CD14-positive monocyte (primary cell): ENCODE measurements around the gene FBXO10. TPM values are rescaled to one million over a fixed set of nuclear protein-coding genes. Genes with fewer than 3 reads are reported as not detected.
"Not testable (repeated sequence)": the region's sequence is repeated elsewhere in the genome, so short reads cannot be mapped to it uniquely, and the experiment has no call there.

Source experiments
- DNase-seq, 3 donors: peaks; one replicate each; pipeline ENCODE4 v3.0.0-alpha.2; 2011 to 2022
- H2AFZ ChIP-seq: 2 replicates; pipeline ENCODE4 v1.6.0; 2012; ENCODE audit warnings: mild to moderate bottlenecking, low read depth, low read length, inconsistent platforms; ENCODE audit not compliant: insufficient read depth, poor library complexity, severe bottlenecking
- H3K27ac ChIP-seq, 2 donors: 1 replicate in 1 of 2; 2 replicates in 1 of 2; pipeline ENCODE4 v1.5.1; 2012 to 2013; ENCODE audit warnings: low read length in 2 of 2, control low read depth in 1 of 2, inconsistent platforms in 1 of 2, low read depth in 1 of 2, mild to moderate bottlenecking in 1 of 2
- H3K27me3 ChIP-seq, 2 donors: one replicate each; pipeline versions ENCODE4 v1.6.0 to v1.6.1; 2011 to 2013; ENCODE audit warnings: low read length in 2 of 2; ENCODE audit not compliant: control insufficient read depth in 2 of 2, insufficient read depth in 2 of 2
- H3K36me3 ChIP-seq, 2 donors: replicated peaks in 1 of 2; 1 replicate in 1 of 2; 2 replicates in 1 of 2; pipeline versions ENCODE4 v1.5.1 to v1.6.1; 2012 to 2013; ENCODE audit warnings: low read length in 2 of 2, control low read depth in 1 of 2, inconsistent platforms in 1 of 2, mild to moderate bottlenecking in 1 of 2; ENCODE audit not compliant: insufficient read depth in 2 of 2, control insufficient read depth in 1 of 2
- H3K4me1 ChIP-seq, 2 donors: 1 replicate in 1 of 2; 2 replicates in 1 of 2; pipeline versions ENCODE4 v1.5.1 to v1.6.1; 2012 to 2013; ENCODE audit warnings: low read length in 2 of 2, control low read depth in 1 of 2, inconsistent platforms in 1 of 2, mild to moderate bottlenecking in 1 of 2, moderate library complexity in 1 of 2; ENCODE audit not compliant: insufficient read depth in 2 of 2, control insufficient read depth in 1 of 2
- H3K4me2 ChIP-seq: replicated peaks from 2 replicates; pipeline ENCODE3; 2012; ENCODE audit warnings: low read length, moderate library complexity, mild to moderate bottlenecking; ENCODE audit not compliant: poor library complexity, severe bottlenecking; ENCODE audit errors: extremely low read depth
- H3K4me3 ChIP-seq, 3 experiments: fragments of 200-600 bp in 1 of 3; sonication (generic) in 1 of 3; replicated peaks in 1 of 3; 1 replicate in 2 of 3; 2 replicates in 1 of 3; pipeline ENCODE4 v1.5.1; 2011 to 2013; ENCODE audit warnings: low read length in 3 of 3, mild to moderate bottlenecking in 3 of 3, control low read depth in 2 of 3, low read depth in 2 of 3, inconsistent platforms in 1 of 3, moderate library complexity in 1 of 3
- H3K79me2 ChIP-seq: 2 replicates; pipeline ENCODE4 v1.6.0; 2012; ENCODE audit warnings: mild to moderate bottlenecking, control low read depth, inconsistent platforms, low read length, moderate library complexity; ENCODE audit not compliant: insufficient read depth
- H3K9ac ChIP-seq: 2 replicates; pipeline ENCODE4 v1.6.0; 2017; ENCODE audit warnings: low read length, mild to moderate bottlenecking; ENCODE audit not compliant: insufficient read depth, poor library complexity, severe bottlenecking
- H3K9me3 ChIP-seq, 2 donors: replicated peaks in 1 of 2; 1 replicate in 1 of 2; 2 replicates in 1 of 2; pipeline versions ENCODE4 v1.5.1 to v1.6.1; 2012 to 2013; ENCODE audit warnings: low read length in 2 of 2, control low read depth in 1 of 2; ENCODE audit not compliant: control insufficient read depth in 1 of 2, insufficient read depth in 1 of 2
- H4K20me1 ChIP-seq: 2 replicates; pipeline ENCODE4 v1.6.0; 2012; ENCODE audit warnings: mild to moderate bottlenecking, low read length, control low read depth, moderate library complexity; ENCODE audit not compliant: insufficient read depth
- H3K27ac Mint-ChIP-seq, 7 donors: one replicate each; pipeline ENCODE4 v1.8.0; 2020; ENCODE audit warnings: mild to moderate bottlenecking in 7 of 7, mixed read lengths in 7 of 7, moderate library complexity in 6 of 7, inconsistent platforms in 2 of 7
- H3K27me3 Mint-ChIP-seq, 3 donors: one replicate each; pipeline ENCODE4 v1.8.0; 2021 to 2022; ENCODE audit warnings: low read depth in 3 of 3, mild to moderate bottlenecking in 3 of 3, mixed read lengths in 3 of 3, moderate library complexity in 3 of 3, inconsistent platforms in 1 of 3
- H3K36me3 Mint-ChIP-seq, 2 donors: one replicate each; pipeline ENCODE4 v1.8.0; 2020; ENCODE audit warnings: mixed read lengths in 2 of 2, inconsistent platforms in 1 of 2, mild to moderate bottlenecking in 1 of 2
- H3K4me1 Mint-ChIP-seq: one replicate; pipeline ENCODE4 v1.8.0; 2020; ENCODE audit warnings: mild to moderate bottlenecking, mixed read lengths
- H3K4me3 Mint-ChIP-seq, 2 donors: one replicate each; pipeline ENCODE4 v1.8.0; 2020; ENCODE audit warnings: mild to moderate bottlenecking in 2 of 2, mixed read lengths in 2 of 2, moderate library complexity in 1 of 2
- H3K9me3 Mint-ChIP-seq, 7 donors: one replicate each; pipeline ENCODE4 v1.8.0; 2020 to 2022; ENCODE audit warnings: mixed read lengths in 7 of 7, mild to moderate bottlenecking in 6 of 7, moderate library complexity in 6 of 7, inconsistent platforms in 2 of 7
- CTCF ChIP-seq: fragments of 200-600 bp; IDR thresholded peaks from one replicate; pipeline ENCODE4 v1.8.0; 2022; ENCODE audit warnings: antibody characterized with exemption, mild to moderate bottlenecking
- WGBS: methylation state at CpG from one replicate; pipeline ENCODE4 v1.1.5; 2013; ENCODE audit warnings: missing lambda C conversion rate; ENCODE audit not compliant: insufficient coverage; 5-methylcytosine and 5-hydroxymethylcytosine counted together
- intact Hi-C, 2 donors: fragments of 100-400 bp; cut with micrococcal nuclease; formaldehyde crosslinking; loops; one replicate each; pipeline versions ENCODE4 v1.15.0 to v1.15.1; 2023
- polyA plus RNA-seq, 3 donors: library from polyadenylated mRNA; depleted of rRNA in 1 of 3; unstranded in 2 of 3; stranded (reverse) in 1 of 3; fragments of 300-500 nt in 2 of 3; fragments of >200 nt in 1 of 3; fragmentation: Illumina TruSeq in 2 of 3; gene quantifications; 1 replicate in 2 of 3; 2 replicates in 1 of 3; pipeline ENCODE4 v1.2.3, GENCODE V29; 2012 to 2021

Gene FBXO10
- polyA plus RNA-seq, 3 donors: 0.08 to 1.5 TPM; not detected in 1

GRCh38 chr9:37515620-37516258, 60.4 kb downstream of the FBXO10 start:
- Histone ChIP-seq H2AFZ (no peak overlapping the region), H3K9me3 (no peaks in the 10 kb centered on the region), H3K36me3 (no peaks in the 10 kb centered on the region), H3K4me1 (no peaks in the 10 kb centered on the region), H3K79me2 (no peaks in the 10 kb centered on the region), H3K4me2 (no peak overlapping the region), H3K4me3 (no peak overlapping the region), H4K20me1 (no peaks in the 10 kb centered on the region), H3K27me3 (no peaks in the 10 kb centered on the region), H3K9ac (no peak overlapping the region), H3K27ac (no peak overlapping the region)
- H3K4me1 Mint-ChIP-seq: no peaks in the 10 kb centered on the region
- H3K27ac Mint-ChIP-seq: peak overlapping the region in 1 of 7 donors; percentile 9
- peaks cover 0 to 1% (median 0%) of the 10 kb centered on the region in 7 donors for H3K9me3 Mint-ChIP-seq
- TF ChIP-seq CTCF: no peak
- no peaks in the 10 kb centered on the region for H3K27me3 Mint-ChIP-seq
- DNase-seq: no peak
- no peak overlapping the region for H3K4me3 Mint-ChIP-seq
- intact Hi-C loops: no loop called here
- WGBS: 95% methylated on average over 10 of the region's 14 CpGs
- no peaks in the 10 kb centered on the region for H3K36me3 Mint-ChIP-seq

- TF ChIP-seq CTCF: no peak
- 96% methylated on average over 5 of the region's 7 CpGs for WGBS
- peaks cover 0 to 1% (median 0%) of the 10 kb centered on the region in 7 donors for H3K9me3 Mint-ChIP-seq
- Histone ChIP-seq H3K9me3 (no peaks in the 10 kb centered on the region), H4K20me1 (no peaks in the 10 kb centered on the region), H3K27ac (no peak overlapping the region), H3K4me3 (no peak overlapping the region), H3K4me1 (no peaks in the 10 kb centered on the region), H3K9ac (no peak overlapping the region), H2AFZ (no peak overlapping the region), H3K79me2 (no peaks in the 10 kb centered on the region), H3K4me2 (no peak overlapping the region), H3K27me3 (no peaks in the 10 kb centered on the region), H3K36me3 (no peaks in the 10 kb centered on the region)
- intact Hi-C loops: no loop called here
- no peaks in the 10 kb centered on the region for H3K36me3 Mint-ChIP-seq
- H3K27me3 Mint-ChIP-seq: no peaks in the 10 kb centered on the region
- H3K4me1 Mint-ChIP-seq: no peaks in the 10 kb centered on the region
- no peak overlapping the region for H3K4me3 Mint-ChIP-seq
- DNase-seq: no peak
- H3K27ac Mint-ChIP-seq: no peak overlapping the region
These were observed 61.2 kb downstream of the FBXO10 start for GRCh38 chr9:37514999-37515398.

GRCh38 chr9:37514415-37514814, 61.8 kb downstream of the FBXO10 start:
- H3K4me3 Mint-ChIP-seq, H3K9ac ChIP-seq, H3K36me3 ChIP-seq, H3K4me2 ChIP-seq, H3K9me3 Mint-ChIP-seq, H3K36me3 Mint-ChIP-seq, H3K4me1 Mint-ChIP-seq, H3K4me3 ChIP-seq, H3K27ac Mint-ChIP-seq, H4K20me1 ChIP-seq, H3K79me2 ChIP-seq, H3K4me1 ChIP-seq, H3K27me3 ChIP-seq, H3K27ac ChIP-seq, DNase-seq, H3K9me3 ChIP-seq, intact Hi-C loops, H2AFZ ChIP-seq, H3K27me3 Mint-ChIP-seq: not testable (repeated sequence)
- 90% methylated on average over 2 of the region's 10 CpGs for WGBS
